H9 (cell line): ENCODE results near the gene HIGD2A. TPM values are rescaled to one million over a fixed set of nuclear protein-coding genes. Genes with fewer than 3 reads are reported as not detected.

Source experiments
- DNase-seq: peaks from one replicate; pipeline ENCODE4 v3.0.0-alpha.2; 2017
- H2AFZ ChIP-seq: one replicate; pipeline ENCODE4 v1.6.1; 2013; ENCODE audit warnings: mild to moderate bottlenecking, low read length, control low read depth, moderate library complexity
- H2AK5ac ChIP-seq: 2 replicates; pipeline ENCODE4 v1.6.1; 2013; ENCODE audit warnings: low read length, control low read depth, mixed read lengths; ENCODE audit not compliant: insufficient read length
- H2BK120ac ChIP-seq: one replicate; pipeline ENCODE4 v1.6.1; 2013; ENCODE audit warnings: low read depth, mild to moderate bottlenecking, low read length, control low read depth, inconsistent platforms; ENCODE audit not compliant: poor library complexity, severe bottlenecking
- H2BK12ac ChIP-seq: 2 replicates; pipeline ENCODE4 v1.6.1; 2013; ENCODE audit warnings: low read length, control low read depth, mixed read lengths, low read depth; ENCODE audit not compliant: insufficient read length
- H2BK15ac ChIP-seq: 2 replicates; pipeline ENCODE4 v1.6.1; 2013; ENCODE audit warnings: low read depth, low read length, control low read depth
- H2BK20ac ChIP-seq: one replicate; pipeline ENCODE4 v1.6.1; 2013; ENCODE audit warnings: low read depth, mild to moderate bottlenecking, low read length, control low read depth, inconsistent platforms; ENCODE audit not compliant: poor library complexity, severe bottlenecking
- H2BK5ac ChIP-seq: 2 replicates; pipeline ENCODE4 v1.6.1; 2013; ENCODE audit warnings: low read length, control low read depth, mixed read lengths; ENCODE audit not compliant: insufficient read length
- H3K14ac ChIP-seq: 2 replicates; pipeline ENCODE4 v1.6.1; 2013; ENCODE audit warnings: low read length, control low read depth; ENCODE audit not compliant: insufficient read depth
- H3K18ac ChIP-seq: 2 replicates; pipeline ENCODE4 v1.6.1; 2013; ENCODE audit warnings: low read depth, mild to moderate bottlenecking, mixed read lengths, low read length, control low read depth; ENCODE audit not compliant: insufficient read length
- H3K23ac ChIP-seq: 2 replicates; pipeline ENCODE4 v1.6.1; 2013; ENCODE audit warnings: low read length, control low read depth, mixed read lengths, low read depth; ENCODE audit not compliant: insufficient read length
- H3K23me2 ChIP-seq: 2 replicates; pipeline ENCODE4 v1.6.1; 2013; ENCODE audit warnings: low read depth, mild to moderate bottlenecking, mixed read lengths, low read length, control low read depth; ENCODE audit not compliant: insufficient read length, poor library complexity, severe bottlenecking
- H3K27ac ChIP-seq: 2 replicates; pipeline ENCODE4 v1.5.1; 2013; ENCODE audit warnings: low read length, control low read depth, mixed read lengths, low read depth; ENCODE audit not compliant: insufficient read length
- H3K27me3 ChIP-seq: 2 replicates; pipeline ENCODE4 v1.6.1; 2013; ENCODE audit warnings: low read length, control low read depth, inconsistent platforms; ENCODE audit not compliant: insufficient read depth
- H3K4ac ChIP-seq: 2 replicates; pipeline ENCODE4 v1.6.1; 2013; ENCODE audit warnings: low read depth, mild to moderate bottlenecking, control low read depth, inconsistent platforms, low read length, moderate library complexity
- H3K4me1 ChIP-seq: 2 replicates; pipeline ENCODE4 v1.6.1; 2013; ENCODE audit warnings: low read length, control low read depth, inconsistent platforms; ENCODE audit not compliant: insufficient read depth
- H3K4me2 ChIP-seq: 2 replicates; pipeline ENCODE4 v1.6.1; 2013; ENCODE audit warnings: low read length, control low read depth, mixed read lengths; ENCODE audit not compliant: insufficient read length, insufficient read depth
- H3K56ac ChIP-seq: 2 replicates; pipeline ENCODE4 v1.6.1; 2013; ENCODE audit warnings: low read depth, mild to moderate bottlenecking, mixed read lengths, low read length, control low read depth; ENCODE audit not compliant: insufficient read length
- H3K79me1 ChIP-seq: 2 replicates; pipeline ENCODE4 v1.6.1; 2013; ENCODE audit warnings: low read depth, mild to moderate bottlenecking, moderate library complexity, low read length, control low read depth, inconsistent platforms; ENCODE audit not compliant: insufficient read depth, poor library complexity, severe bottlenecking
- H3K79me2 ChIP-seq: 2 replicates; pipeline ENCODE4 v1.6.1; 2013; ENCODE audit warnings: low read length, control low read depth, inconsistent platforms; ENCODE audit not compliant: insufficient read depth
- H3K9ac ChIP-seq: 2 replicates; pipeline ENCODE4 v1.6.1; 2013; ENCODE audit warnings: low read length, control low read depth, mixed read lengths; ENCODE audit not compliant: insufficient read length; ENCODE audit errors: extremely low read depth
- H3K9me3 ChIP-seq: one replicate; pipeline ENCODE4 v1.6.1; 2013; ENCODE audit warnings: low read depth, low read length, inconsistent platforms; ENCODE audit not compliant: control insufficient read depth
- H3T11ph ChIP-seq: one replicate; pipeline ENCODE4 v1.6.1; 2013; ENCODE audit warnings: mild to moderate bottlenecking, low read length, control low read depth, inconsistent platforms
- H4K20me1 ChIP-seq: one replicate; pipeline ENCODE4 v1.6.1; 2013; ENCODE audit not compliant: control insufficient read depth, insufficient read length, insufficient read depth
- H4K5ac ChIP-seq: 2 replicates; pipeline ENCODE4 v1.6.1; 2013; ENCODE audit warnings: low read depth, mild to moderate bottlenecking, mixed read lengths, low read length, control low read depth; ENCODE audit not compliant: insufficient read length
- H4K8ac ChIP-seq: replicated peaks from 2 replicates; pipeline ENCODE4 v1.6.1; 2013; ENCODE audit warnings: low read length, control low read depth, mixed read lengths, low read depth; ENCODE audit not compliant: insufficient read length
- H4K91ac ChIP-seq: 2 replicates; pipeline ENCODE4 v1.6.1; 2013; ENCODE audit warnings: low read depth, mild to moderate bottlenecking, moderate library complexity, mixed read lengths, low read length, control low read depth; ENCODE audit not compliant: insufficient read length
- H3K27ac Mint-ChIP-seq, 3 experiments: 2 replicates in 2 of 3; 3 replicates in 1 of 3; pipeline ENCODE4 v1.8.0; 2020 to 2021; ENCODE audit warnings: mixed read lengths in 3 of 3, mild to moderate bottlenecking in 1 of 3, moderate library complexity in 1 of 3
- H3K27me3 Mint-ChIP-seq: 2 replicates; pipeline ENCODE4 v1.8.0; 2021; ENCODE audit warnings: low read depth, mild to moderate bottlenecking, moderate library complexity, mixed read lengths
- H3K36me3 Mint-ChIP-seq, 3 experiments: 2 replicates in 2 of 3; 3 replicates in 1 of 3; pipeline ENCODE4 v1.8.0; 2020 to 2021; ENCODE audit warnings: low read depth in 3 of 3, mixed read lengths in 3 of 3; ENCODE audit not compliant: insufficient read depth in 1 of 3
- H3K4me1 Mint-ChIP-seq, 2 experiments: 2 replicates each; pipeline ENCODE4 v1.8.0; 2020; ENCODE audit warnings: mixed read lengths in 2 of 2
- H3K4me3 Mint-ChIP-seq, 2 experiments: 2 replicates in 1 of 2; 3 replicates in 1 of 2; pipeline ENCODE4 v1.8.0; 2020 to 2021; ENCODE audit warnings: mild to moderate bottlenecking in 2 of 2, mixed read lengths in 2 of 2, moderate library complexity in 1 of 2
- H3K9me3 Mint-ChIP-seq, 2 experiments: 2 replicates in 1 of 2; 3 replicates in 1 of 2; pipeline ENCODE4 v1.8.0; 2020; ENCODE audit warnings: mild to moderate bottlenecking in 2 of 2, mixed read lengths in 2 of 2, moderate library complexity in 1 of 2
- CTCF ChIP-seq: fragments of 200-600 bp; sonication (generic); conservative IDR thresholded peaks from 3 replicates; pipeline ENCODE4 v1.8.0; 2021; ENCODE audit warnings: antibody characterized with exemption, mild to moderate bottlenecking
- WGBS: extraction: QIAGEN DNeasy Blood & Tissue Kit; methylation state at CpG from one replicate; pipeline ENCODE4 v1.1.7; 2013; ENCODE audit warnings: missing lambda C conversion rate, low lambda C conversion rate, mixed read lengths; ENCODE audit not compliant: insufficient read length; ENCODE audit errors: extremely low coverage; 5-methylcytosine and 5-hydroxymethylcytosine counted together
- total RNA-seq: library from RNA; stranded (reverse); gene quantifications from 2 replicates; pipeline ENCODE4 v1.2.1, GENCODE V29; 2021

The HIGD2A gene
- total RNA-seq, 1 experiment from 2014 or later = 92.3 TPM

GRCh38 chr5:176427971-176428370, 39.4 kb downstream of the HIGD2A start:
- Histone ChIP-seq H3K18ac (no peak overlapping the region), H3K79me1 (no peaks in the 10 kb centered on the region), H3K9ac (no peak overlapping the region), H4K5ac (no peak overlapping the region), H3K56ac (no peak overlapping the region), H3K9me3 (no peaks in the 10 kb centered on the region), H3K4me1 (no peaks in the 10 kb centered on the region), H3K4ac (no peak overlapping the region), H2BK120ac (no peak overlapping the region), H3K79me2 (no peaks in the 10 kb centered on the region), H3K23ac (no peak overlapping the region), H4K8ac (no peak overlapping the region), H3K14ac (no peak overlapping the region), H2BK15ac (no peak overlapping the region), H2AK5ac (no peak overlapping the region), H2BK20ac (no peak overlapping the region), H2BK5ac (no peak overlapping the region), H3T11ph (no peak overlapping the region), H3K27ac (no peak overlapping the region), H3K4me2 (no peak overlapping the region), H4K20me1 (no peaks in the 10 kb centered on the region), H3K23me2 (no peaks in the 10 kb centered on the region), H2BK12ac (no peak overlapping the region), H2AFZ (no peak overlapping the region), H3K27me3 (no peaks in the 10 kb centered on the region), H4K91ac (no peak overlapping the region)
- peaks cover 7% of the 10 kb centered on the region for H3K27me3 Mint-ChIP-seq
- H3K36me3 Mint-ChIP-seq = peaks cover 4 to 13% (median 8%) of the 10 kb centered on the region in 3 experiments; a peak in 5 of 7 replicates
- peak overlapping the region in 1 of 3 experiments; percentile 67; a peak in 1 of 7 replicates for H3K27ac Mint-ChIP-seq
- H3K4me1 Mint-ChIP-seq = no peaks in the 10 kb centered on the region; a peak in 1 of 4 replicates
- TF ChIP-seq CTCF = no peak
- H3K9me3 Mint-ChIP-seq = peaks cover 29 to 34% of the 10 kb centered on the region in 2 experiments
- DNase-seq = no peak
- no CpG with 5 or more reads among the region's 4 CpGs for WGBS
- H3K4me3 Mint-ChIP-seq = no peak overlapping the region
